Occipital lobe (tissue), 3 donors: Measurements from ENCODE around the gene KCNC4. TPM values are rescaled to one million over a fixed set of nuclear protein-coding genes. Genes with fewer than 3 reads are reported as not detected.

ENCODE experiments used
- DNase-seq: peaks from one replicate; lab custom pipeline; 2025; lab: John Stamatoyannopoulos, UW
- small RNA-seq: library from RNA; depleted of rRNA; stranded (forward); fragments of <200 nt; gene quantifications from one replicate; pipeline ENCODE3, GENCODE V24; 2014
- total RNA-seq: library from RNA; depleted of rRNA; stranded (reverse); fragments of >200 nt; gene quantifications from one replicate; pipeline ENCODE4 v1.2.3, GENCODE V29; 2014

The KCNC4 gene
- total RNA-seq, 1 donor from 2014 or later: 4.8 TPM

DNA sequence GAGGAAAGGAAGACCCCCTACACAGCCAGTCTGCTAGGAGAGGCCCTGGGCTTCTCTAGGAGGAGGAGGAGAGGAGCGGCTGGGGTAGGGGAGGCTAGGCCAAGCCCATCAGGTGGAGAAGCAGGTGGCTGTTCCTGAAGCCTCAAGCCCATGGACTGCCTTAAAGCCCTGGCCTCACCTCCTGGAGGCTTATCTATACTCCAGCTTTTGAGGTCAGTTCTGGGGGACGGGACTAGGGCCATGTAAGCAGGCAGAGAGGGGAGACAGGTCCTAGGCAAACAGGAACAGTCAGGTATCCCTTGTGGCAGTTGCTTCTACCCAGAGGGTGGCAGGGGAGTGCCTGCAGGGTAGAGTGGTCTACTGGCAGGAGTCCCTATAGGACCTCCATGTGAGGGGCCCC lies 40.6 kb downstream of the KCNC4 start:
- DNase-seq: no peak

DNA sequence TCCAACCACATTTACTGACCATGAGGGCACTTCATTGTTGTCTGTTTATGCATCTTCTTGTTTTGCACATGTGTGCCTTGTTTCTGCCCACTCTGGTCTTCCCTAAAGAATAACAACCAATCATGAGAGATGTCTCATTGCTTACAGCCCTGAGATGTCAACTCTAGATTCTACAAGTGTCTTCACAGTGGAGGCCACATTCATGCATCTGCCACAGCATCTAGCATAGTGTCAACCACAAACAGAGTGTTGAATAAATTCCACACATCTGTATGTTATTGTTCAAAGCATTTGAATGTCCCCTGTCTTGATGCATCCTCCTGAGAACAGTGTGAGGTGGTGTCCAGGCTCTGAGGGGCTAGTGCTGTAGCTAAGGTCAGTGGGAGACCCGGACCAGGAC lies 43.1 kb downstream of the KCNC4 start:
- DNase-seq: no peak

DNA sequence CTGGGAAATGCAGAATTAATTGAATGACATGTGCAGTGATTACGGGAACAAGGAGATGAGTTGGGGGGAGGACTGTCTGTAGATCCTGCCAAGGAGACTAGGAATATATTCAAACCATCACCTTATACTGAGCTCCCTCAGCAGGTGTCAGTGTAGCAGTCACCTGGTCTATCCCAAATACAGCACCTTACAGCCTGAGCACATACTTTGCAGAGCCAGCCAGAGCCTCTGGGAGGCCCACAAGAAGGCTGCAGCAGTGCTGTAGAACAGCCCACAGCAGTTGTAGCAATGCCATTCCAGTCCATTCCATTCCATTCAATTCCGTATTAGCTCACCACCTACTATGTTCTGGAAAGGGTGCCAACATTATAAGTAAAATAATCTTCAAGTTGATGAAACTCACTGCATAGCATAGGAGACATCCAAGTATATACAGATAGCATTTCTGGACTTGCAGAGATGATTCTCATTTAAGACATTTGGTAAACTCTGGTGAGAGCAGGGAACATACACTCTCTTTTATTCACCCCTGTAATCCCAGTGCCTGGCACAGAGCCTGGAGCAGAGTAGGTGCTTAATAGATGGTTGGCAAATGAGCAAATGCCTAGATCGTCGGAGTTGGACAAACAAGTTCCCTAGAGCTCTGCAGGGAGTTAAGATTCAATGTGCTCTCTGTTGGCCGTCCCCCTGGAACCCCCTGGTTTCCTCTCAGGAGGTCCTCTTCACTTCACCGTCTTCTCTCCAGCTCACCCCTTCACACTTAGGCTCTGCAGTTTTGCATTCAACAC lies 44.7 kb downstream of the KCNC4 start:
- DNase-seq: no peak

DNA sequence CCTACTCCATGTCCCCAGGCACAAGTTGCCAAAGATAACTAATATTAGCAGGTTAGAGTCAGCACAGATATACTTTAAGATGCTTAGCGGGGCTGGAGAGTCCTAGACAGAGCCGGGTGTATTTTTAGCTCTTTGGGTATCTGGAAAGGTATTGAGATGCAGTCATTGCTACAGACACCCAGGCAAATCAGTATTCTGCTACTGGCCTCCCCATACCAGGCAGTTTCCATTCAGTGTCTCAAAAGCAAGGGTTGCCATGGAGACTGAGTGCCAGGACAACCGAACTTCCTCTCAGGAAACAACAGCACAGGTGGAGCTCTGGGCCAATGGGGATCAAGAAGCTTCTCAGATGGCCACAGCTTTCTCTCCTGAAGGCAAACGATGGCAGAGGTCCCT lies 45.3 kb downstream of the KCNC4 start:
- peak; percentile 63 for DNase-seq

DNA sequence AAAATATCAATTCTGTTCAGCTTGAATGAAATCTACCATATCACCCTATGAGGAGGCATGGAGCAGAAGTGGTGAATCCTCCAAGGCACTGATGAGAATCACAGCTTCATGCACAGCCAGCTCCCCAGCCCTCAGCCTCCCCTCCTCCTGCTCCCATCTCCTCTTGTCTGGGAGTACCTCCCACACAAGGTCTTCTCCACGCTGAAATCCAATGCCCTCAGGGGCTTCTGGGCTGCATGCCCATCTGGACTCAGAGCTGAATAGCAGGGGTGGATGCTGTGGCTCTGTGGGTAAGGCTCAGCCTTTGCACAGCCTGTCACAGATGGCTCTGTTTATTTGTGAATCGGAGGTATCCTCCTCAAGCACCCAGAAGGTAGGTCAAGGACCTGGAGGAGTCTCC lies 48.6 kb downstream of the KCNC4 start:
- no peak for DNase-seq

DNA sequence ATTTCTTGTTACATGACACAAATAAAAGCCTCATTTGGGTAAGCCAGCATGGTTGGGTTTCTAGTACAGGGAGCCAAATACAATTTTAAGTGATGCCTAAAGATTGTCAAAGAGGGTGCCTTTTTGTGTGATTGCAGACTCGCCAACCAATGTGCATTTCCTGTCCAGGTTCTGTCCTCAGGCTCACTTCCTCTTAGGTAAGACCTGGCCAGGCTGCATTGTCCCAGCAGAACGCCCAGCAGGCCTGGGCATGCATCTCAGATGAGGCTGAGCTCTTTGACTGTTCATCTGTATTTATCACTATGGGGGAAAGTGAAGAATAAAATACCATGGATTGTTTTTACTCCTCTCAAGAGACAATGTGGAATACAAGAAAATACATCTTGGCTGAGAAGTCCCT lies 49.7 kb downstream of the KCNC4 start:
- DNase-seq: no peak

Small RNA genes lying within 50 kb of the gene (small RNA-seq; reads per million reads assigned to genes)
- not detected for gene AL137790.1

Other genes starting within 250 kb of the KCNC4 start
- gene AHCYL1, start 225.5 kb upstream of the KCNC4 start, total RNA-seq: 26.4 TPM
- gene STRIP1, start 175.7 kb upstream of the KCNC4 start, total RNA-seq: 102 TPM
- 0.31 TPM for gene ALX3, start 139.6 kb upstream of the KCNC4 start, total RNA-seq
- not detected for gene UBL4B, start 97.9 kb upstream of the KCNC4 start, total RNA-seq
- gene SLC6A17, start 59.8 kb upstream of the KCNC4 start, total RNA-seq: 13.9 TPM
- gene RBM15, start 129.1 kb downstream of the KCNC4 start, total RNA-seq: 47.1 TPM
- gene SLC16A4, start 180.7 kb downstream of the KCNC4 start, total RNA-seq: 5.8 TPM
- 37.7 TPM for gene LAMTOR5, start 197.4 kb downstream of the KCNC4 start, total RNA-seq
- gene PROK1, start 240.8 kb downstream of the KCNC4 start, total RNA-seq: not detected